ENCODE results near the gene SMIM5. TPM values are rescaled to one million over a fixed set of nuclear protein-coding genes. Genes with fewer than 3 reads are reported as not detected.

SMIM5 gene
- total and polyA plus RNA-seq, 2 donors (not counting 3 experiments of a cell fraction or from before 2014, with no cell fraction given) = not detected

- H3K27me3 ChIP-seq (ENCODE audit: control insufficient read depth in 2 of 2, insufficient read depth in 2 of 2, low read length in 2 of 2) = no peaks in the 10 kb centered on the region
- no peak for FAIRE-seq
- no peak overlapping the region for H2AFZ ChIP-seq (ENCODE audit: low read depth, low read length)
- DNase-seq (ENCODE audit: low read depth, low spot score) = no peak
- H3K9ac ChIP-seq (replicated peaks; ENCODE audit: extremely low read depth, insufficient read depth, low read length) = no peak overlapping the region
- H3K36me3 ChIP-seq (ENCODE audit: control insufficient read depth in 2 of 2, extremely low read depth in 1 of 2, insufficient read depth in 2 of 2, low read length in 2 of 2) = no peaks in the 10 kb centered on the region
- no TSS peak for BruUV-seq (replicated peaks)
- H3K4me2 ChIP-seq (ENCODE audit: insufficient read depth, low read length) = no peak overlapping the region
- no peak overlapping the region for H3K27ac ChIP-seq (ENCODE audit: insufficient read depth, low read depth, low read length)
- no peaks in the 10 kb centered on the region for H4K20me1 ChIP-seq (replicated peaks; ENCODE audit: control insufficient read depth, extremely low read depth, insufficient read depth, low read length)
- H3K4me3 ChIP-seq (replicated peaks in 1 of 3; ENCODE audit: insufficient read depth in 1 of 3, low read depth in 1 of 3, low read length in 3 of 3) = no peak overlapping the region
- H3K4me1 ChIP-seq (ENCODE audit: control insufficient read depth, extremely low read depth, insufficient read depth, low read length) = no peaks in the 10 kb centered on the region
- intact Hi-C loops (cut with micrococcal nuclease) = no loop called here
- H3K79me2 ChIP-seq (ENCODE audit: control insufficient read depth, insufficient read depth, low read length) = no peaks in the 10 kb centered on the region
- CTCF ChIA-PET = no interaction called here
- POLR2A ChIA-PET = interaction anchor here (0.8 kb wide), 1 partner anchor 185 kb away, joined by 3 read pairs; a partner anchor contains a TSS
- no peak for TF ChIP-seq POLR2AphosphoS5 (IDR thresholded peaks at IDR 0.05; ENCODE audit: insufficient read depth, low read depth, low read length)
- H3K9me1 ChIP-seq (replicated peaks; ENCODE audit: control insufficient read depth, extremely low read depth, insufficient read depth, low read length) = no peaks in the 10 kb centered on the region
- dilution Hi-C loops (cut with MboI; ENCODE audit: extremely low pct_ligation_motif_present, low sequenced_read_pairs) = no loop called here
- H3K9me3 ChIP-seq (replicated peaks; ENCODE audit: control insufficient read depth, insufficient read depth, low read length) = no peaks in the 10 kb centered on the region
These were observed 38.5 kb upstream of the SMIM5 start for GRCh38 chr17:75594499-75595283.

- H3K4me1 ChIP-seq (ENCODE audit: control insufficient read depth, extremely low read depth, insufficient read depth, low read length) = no peaks in the 10 kb centered on the region
- FAIRE-seq (no peak), DNase-seq (ENCODE audit: low read depth, low spot score) (no peak)
- TF ChIP-seq EZH2 (IDR thresholded peaks at IDR 0.05; ENCODE audit: borderline replicate concordance, low read depth, low read length, severe bottlenecking) (no peak), GATA2 (IDR thresholded peaks at IDR 0.05; ENCODE audit: insufficient read depth, insufficient read length, low read depth, low read length) (no peak), MAX (IDR thresholded peaks at IDR 0.05; ENCODE audit: insufficient read depth, insufficient read length) (no peak), JUN (IDR thresholded peaks at IDR 0.05; ENCODE audit: borderline replicate concordance, insufficient read depth, insufficient read length, low read depth) (no peak), FOS (IDR thresholded peaks at IDR 0.05; ENCODE audit: borderline replicate concordance, insufficient read depth, low read length) (no peak), POLR2AphosphoS5 (IDR thresholded peaks at IDR 0.05; ENCODE audit: insufficient read depth, low read depth, low read length) (no peak), MYC (IDR thresholded peaks at IDR 0.05; ENCODE audit: low read depth, low read length) (no peak), POLR2A (IDR thresholded peaks at IDR 0.05; ENCODE audit: low read depth, low read length) (no peak), CTCF (IDR thresholded peaks at IDR 0.05; ENCODE audit: extremely low read depth in 1 of 2, insufficient read depth in 1 of 2, low read depth in 1 of 2, low read length in 2 of 2) (no peak)
- no peak overlapping the region for H3K27ac ChIP-seq (ENCODE audit: insufficient read depth, low read depth, low read length)
- ChIA-PET POLR2A (no interaction called here), CTCF (no interaction called here)
- no peak overlapping the region for H3K9ac ChIP-seq (replicated peaks; ENCODE audit: extremely low read depth, insufficient read depth, low read length)
- dilution Hi-C loops (cut with MboI; ENCODE audit: extremely low pct_ligation_motif_present, low sequenced_read_pairs) (no loop called here), intact Hi-C loops (cut with micrococcal nuclease) (no loop called here)
- no peak overlapping the region for H3K4me2 ChIP-seq (ENCODE audit: insufficient read depth, low read length)
- BruUV-seq (replicated peaks) = no TSS peak
- no peaks in the 10 kb centered on the region for H3K9me1 ChIP-seq (replicated peaks; ENCODE audit: control insufficient read depth, extremely low read depth, insufficient read depth, low read length)
- no peaks in the 10 kb centered on the region for H3K36me3 ChIP-seq (ENCODE audit: control insufficient read depth in 2 of 2, extremely low read depth in 1 of 2, insufficient read depth in 2 of 2, low read length in 2 of 2)
- H2AFZ ChIP-seq (ENCODE audit: low read depth, low read length) = no peak overlapping the region
- no peaks in the 10 kb centered on the region for H3K79me2 ChIP-seq (ENCODE audit: control insufficient read depth, insufficient read depth, low read length)
- no peak overlapping the region for H3K4me3 ChIP-seq (replicated peaks in 1 of 3; ENCODE audit: insufficient read depth in 1 of 3, low read depth in 1 of 3, low read length in 3 of 3)
- H3K27me3 ChIP-seq (ENCODE audit: control insufficient read depth in 2 of 2, insufficient read depth in 2 of 2, low read length in 2 of 2) = no peaks in the 10 kb centered on the region
- H4K20me1 ChIP-seq (replicated peaks; ENCODE audit: control insufficient read depth, extremely low read depth, insufficient read depth, low read length) = no peaks in the 10 kb centered on the region
- H3K9me3 ChIP-seq (replicated peaks; ENCODE audit: control insufficient read depth, insufficient read depth, low read length) = no peaks in the 10 kb centered on the region
These were observed 37.8 kb upstream of the SMIM5 start for GRCh38 chr17:75595284-75595919.
